ENCODE measurements around the gene IQGAP2. TPM values are rescaled to one million over a fixed set of nuclear protein-coding genes. Genes with fewer than 3 reads are reported as not detected.

IQGAP2 gene
- polyA plus RNA-seq, 1 donor (not counting 4 experiments of a cell fraction or from before 2014, with no cell fraction given), result 0.14 TPM

DNA sequence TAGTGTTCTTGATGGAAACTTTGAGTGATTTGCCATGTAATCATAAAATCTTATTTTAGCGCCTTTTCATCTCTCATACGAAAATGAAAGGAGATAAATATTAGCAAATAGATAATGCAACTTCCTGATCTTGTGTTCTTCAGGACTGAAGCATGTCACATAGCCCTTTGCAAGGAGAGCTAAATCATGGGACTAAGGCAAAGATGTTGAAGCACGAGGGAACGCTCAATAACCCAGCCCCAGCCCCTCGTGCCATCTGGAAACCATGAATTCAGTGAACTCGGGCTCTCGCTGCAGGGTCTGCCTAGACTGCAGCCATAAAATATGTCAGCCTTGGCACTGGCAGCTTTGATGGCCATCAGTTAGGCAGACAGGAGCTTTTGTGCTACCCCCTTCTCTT, 161.9 kb downstream of the IQGAP2 start:
- peaks cover 2% of the 10 kb centered on the region for H3K27me3 ChIP-seq (ENCODE audit: control insufficient read depth, extremely low read depth, insufficient read depth, low read length)
- TF ChIP-seq, protein P1, sequence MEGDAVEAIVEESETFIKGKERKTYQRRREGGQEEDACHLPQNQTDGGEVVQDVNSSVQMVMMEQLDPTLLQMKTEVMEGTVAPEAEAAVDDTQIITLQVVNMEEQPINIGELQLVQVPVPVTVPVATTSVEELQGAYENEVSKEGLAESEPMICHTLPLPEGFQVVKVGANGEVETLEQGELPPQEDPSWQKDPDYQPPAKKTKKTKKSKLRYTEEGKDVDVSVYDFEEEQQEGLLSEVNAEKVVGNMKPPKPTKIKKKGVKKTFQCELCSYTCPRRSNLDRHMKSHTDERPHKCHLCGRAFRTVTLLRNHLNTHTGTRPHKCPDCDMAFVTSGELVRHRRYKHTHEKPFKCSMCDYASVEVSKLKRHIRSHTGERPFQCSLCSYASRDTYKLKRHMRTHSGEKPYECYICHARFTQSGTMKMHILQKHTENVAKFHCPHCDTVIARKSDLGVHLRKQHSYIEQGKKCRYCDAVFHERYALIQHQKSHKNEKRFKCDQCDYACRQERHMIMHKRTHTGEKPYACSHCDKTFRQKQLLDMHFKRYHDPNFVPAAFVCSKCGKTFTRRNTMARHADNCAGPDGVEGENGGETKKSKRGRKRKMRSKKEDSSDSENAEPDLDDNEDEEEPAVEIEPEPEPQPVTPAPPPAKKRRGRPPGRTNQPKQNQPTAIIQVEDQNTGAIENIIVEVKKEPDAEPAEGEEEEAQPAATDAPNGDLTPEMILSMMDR (optimal IDR thresholded peaks at IDR 0.05 in 1 of 3, IDR thresholded peaks at IDR 0.05 in 1 of 3, conservative IDR thresholded peaks at IDR 0.05 in 1 of 3; ENCODE audit: extremely low read depth in 1 of 3, insufficient read depth in 2 of 3, low read length in 3 of 3), result no peak
- no peak for TF ChIP-seq EZH2 (IDR thresholded peaks at IDR 0.05; ENCODE audit: low read length)
- H3K9ac ChIP-seq (ENCODE audit: control insufficient read depth, extremely low read depth, insufficient read depth, low read length), result no peak overlapping the region

DNA sequence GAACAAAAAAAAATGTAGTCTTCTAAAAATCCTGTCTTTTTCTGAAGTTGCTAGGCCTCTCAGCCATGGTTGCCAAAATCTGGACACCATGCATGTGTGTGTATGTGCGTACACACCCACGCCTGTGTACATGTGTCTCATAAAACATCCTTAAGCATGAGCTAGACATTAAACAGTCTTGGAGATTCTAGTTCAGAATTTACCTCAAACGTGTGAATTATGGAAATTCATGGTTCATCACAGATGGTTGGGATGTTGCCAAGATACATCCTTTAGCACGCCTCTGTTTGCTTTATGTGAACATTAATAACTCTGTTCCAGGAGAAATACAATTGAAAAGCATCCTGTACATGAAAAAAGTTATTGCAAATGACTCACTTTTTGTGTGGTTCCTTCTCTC, 167.1 kb downstream of the IQGAP2 start:
- Histone ChIP-seq H3K27ac (ENCODE audit: control insufficient read depth, insufficient read depth, low read length) (no peak overlapping the region), H3K9ac (ENCODE audit: control insufficient read depth, extremely low read depth, insufficient read depth, low read length) (no peak overlapping the region), H2AFZ (ENCODE audit: control insufficient read depth, low read length) (no peak overlapping the region), H4K20me1 (ENCODE audit: control insufficient read depth, extremely low read depth, insufficient read depth, low read length) (no peaks in the 10 kb centered on the region), H3K4me1 (ENCODE audit: control insufficient read depth, extremely low read depth, insufficient read depth, low read length) (no peaks in the 10 kb centered on the region), H3K36me3 (ENCODE audit: control insufficient read depth in 2 of 2, extremely low read depth in 1 of 2, insufficient read depth in 2 of 2, low read length in 2 of 2) (no peaks in the 10 kb centered on the region), H3K9me3 (ENCODE audit: control insufficient read depth, low read depth, low read length) (no peaks in the 10 kb centered on the region), H3K27me3 (ENCODE audit: control insufficient read depth, extremely low read depth, insufficient read depth, low read length) (peaks cover 2% of the 10 kb centered on the region), H3K4me2 (ENCODE audit: control insufficient read depth, extremely low read depth, insufficient read depth, low read depth, low read length) (no peak overlapping the region), H3K79me2 (ENCODE audit: control insufficient read depth, insufficient read depth, low read length) (no peaks in the 10 kb centered on the region), H3K4me3 (ENCODE audit: control insufficient read depth in 2 of 3, extremely low read depth in 1 of 3, insufficient read depth in 2 of 3, low read depth in 1 of 3, low read length in 3 of 3) (no peak overlapping the region), H3K9me1 (ENCODE audit: control insufficient read depth, extremely low read depth, insufficient read depth, low read length) (no peaks in the 10 kb centered on the region)
- DNase-seq (ENCODE audit: low read depth, low spot score), result no peak
- dilution Hi-C loops (cut with MboI; ENCODE audit: extremely low pct_ligation_motif_present, low sequenced_read_pairs), result no loop called here
- TF ChIP-seq EZH2 (IDR thresholded peaks at IDR 0.05; ENCODE audit: low read length), result no peak
- TF ChIP-seq, protein P1 (optimal IDR thresholded peaks at IDR 0.05 in 1 of 3, IDR thresholded peaks at IDR 0.05 in 1 of 3, conservative IDR thresholded peaks at IDR 0.05 in 1 of 3; ENCODE audit: extremely low read depth in 1 of 3, insufficient read depth in 2 of 3, low read length in 3 of 3), result no peak
- no peak for FAIRE-seq

More for the DNA sequence above, 161.9 kb downstream of the IQGAP2 start:
- H3K4me1 ChIP-seq (ENCODE audit: control insufficient read depth, extremely low read depth, insufficient read depth, low read length), result no peaks in the 10 kb centered on the region
- no peaks in the 10 kb centered on the region for H3K9me1 ChIP-seq (ENCODE audit: control insufficient read depth, extremely low read depth, insufficient read depth, low read length)
- FAIRE-seq, result no peak
- H2AFZ ChIP-seq (ENCODE audit: control insufficient read depth, low read length), result no peak overlapping the region
- no peaks in the 10 kb centered on the region for H4K20me1 ChIP-seq (ENCODE audit: control insufficient read depth, extremely low read depth, insufficient read depth, low read length)
- DNase-seq (ENCODE audit: low read depth, low spot score), result no peak
- dilution Hi-C loops (cut with MboI; ENCODE audit: extremely low pct_ligation_motif_present, low sequenced_read_pairs), result no loop called here
- no peaks in the 10 kb centered on the region for H3K36me3 ChIP-seq (ENCODE audit: control insufficient read depth in 2 of 2, extremely low read depth in 1 of 2, insufficient read depth in 2 of 2, low read length in 2 of 2)
- no peak overlapping the region for H3K27ac ChIP-seq (ENCODE audit: control insufficient read depth, insufficient read depth, low read length)
- H3K9me3 ChIP-seq (ENCODE audit: control insufficient read depth, low read depth, low read length), result no peaks in the 10 kb centered on the region
- no peaks in the 10 kb centered on the region for H3K79me2 ChIP-seq (ENCODE audit: control insufficient read depth, insufficient read depth, low read length)
- no peak overlapping the region for H3K4me2 ChIP-seq (ENCODE audit: control insufficient read depth, extremely low read depth, insufficient read depth, low read depth, low read length)
- H3K4me3 ChIP-seq (ENCODE audit: control insufficient read depth in 2 of 3, extremely low read depth in 1 of 3, insufficient read depth in 2 of 3, low read depth in 1 of 3, low read length in 3 of 3), result no peak overlapping the region

Measured in keratinocyte (primary cell).